Measurements from ENCODE around the gene GRHL1.
"Not testable (repeated sequence)": the region's sequence is repeated elsewhere in the genome, so short reads cannot be mapped to it uniquely, and the experiment has no call there.

Gene GRHL1

DNA sequence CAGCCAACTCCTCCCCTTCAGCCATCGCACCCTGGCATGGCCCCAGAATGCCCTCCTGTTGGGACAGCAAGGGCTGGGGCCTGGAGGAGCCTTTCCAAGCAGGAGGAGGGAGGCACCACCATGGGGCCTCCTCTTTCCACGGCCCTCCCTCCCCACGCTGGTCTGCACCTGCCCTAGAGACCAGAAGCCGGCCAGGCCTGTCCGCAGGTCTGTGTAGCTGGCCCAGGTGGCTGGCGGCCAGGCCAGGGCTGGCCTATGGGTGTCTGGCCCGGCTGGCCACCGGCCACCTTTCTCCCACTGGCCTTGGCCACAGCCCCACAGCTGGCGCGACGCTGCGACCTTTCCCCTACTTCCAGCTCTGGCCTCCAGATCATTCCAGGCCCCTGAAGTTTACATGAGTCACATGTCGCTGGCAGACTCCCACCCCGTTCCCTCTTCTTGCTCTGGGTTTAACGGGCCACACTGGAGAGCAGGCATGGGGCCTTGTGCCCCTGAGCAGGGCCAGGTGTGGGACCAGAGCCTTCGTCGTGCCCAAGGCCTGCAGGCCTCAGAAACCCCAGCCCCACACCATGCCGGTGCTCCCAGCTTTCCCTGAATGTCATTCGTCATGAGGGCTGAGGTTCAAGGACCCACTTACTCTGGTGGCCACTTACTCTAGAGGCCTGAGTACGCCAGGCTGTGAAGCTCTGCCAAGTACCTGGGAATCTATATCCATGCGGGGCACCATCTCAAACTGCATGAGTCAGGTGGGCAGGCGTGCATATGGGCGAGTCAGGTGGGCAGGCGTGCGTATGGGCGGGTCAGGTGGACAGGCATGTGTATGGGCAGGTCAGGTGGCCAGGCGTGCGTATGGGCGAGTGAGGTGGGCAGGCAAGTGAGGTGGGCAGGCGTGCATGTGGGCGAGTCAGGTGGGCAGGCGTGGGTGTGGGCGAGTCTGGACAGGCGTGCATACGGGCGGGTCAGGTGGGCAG lies 58.6 kb downstream of the GRHL1 start:
- no peak for DNase-seq (ENCODE audit: low read depth)

DNA sequence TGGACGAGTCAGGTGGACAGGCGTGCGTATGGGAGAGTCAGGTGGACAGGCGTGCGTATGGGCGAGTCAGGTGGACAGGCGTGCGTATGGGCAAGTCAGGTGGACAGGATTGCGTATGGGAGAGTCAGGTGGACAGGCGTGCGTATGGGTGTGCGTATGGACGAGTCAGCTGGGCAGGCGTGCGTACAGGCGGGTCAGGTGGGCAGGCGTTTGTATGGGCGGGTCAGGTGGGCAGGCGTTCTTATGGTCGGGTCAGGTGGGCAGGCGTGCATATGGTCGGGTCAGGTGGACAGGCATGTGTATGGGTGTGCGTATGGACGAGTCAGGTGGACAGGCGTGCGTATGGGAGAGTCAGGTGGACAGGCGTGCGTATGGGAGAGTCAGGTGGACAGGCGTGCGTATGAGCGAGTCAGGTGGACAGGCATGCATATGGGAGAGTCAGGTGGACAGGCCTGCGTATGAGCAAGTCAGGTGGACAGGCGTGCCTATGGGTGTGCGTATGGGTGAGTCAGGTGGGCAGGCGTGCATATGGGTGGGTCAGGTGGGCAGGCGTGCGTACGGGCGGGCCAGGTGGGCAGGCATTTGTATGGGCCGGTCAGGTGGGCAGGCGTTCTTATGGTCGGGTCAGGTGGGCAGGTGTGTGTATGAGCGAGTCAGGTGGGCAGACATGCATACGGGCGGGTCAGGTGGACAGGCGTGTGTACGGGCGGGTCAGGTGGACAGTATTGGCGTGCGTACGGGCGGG lies 59.5 kb downstream of the GRHL1 start:
- not testable (repeated sequence) for DNase-seq (ENCODE audit: low read depth)

DNA sequence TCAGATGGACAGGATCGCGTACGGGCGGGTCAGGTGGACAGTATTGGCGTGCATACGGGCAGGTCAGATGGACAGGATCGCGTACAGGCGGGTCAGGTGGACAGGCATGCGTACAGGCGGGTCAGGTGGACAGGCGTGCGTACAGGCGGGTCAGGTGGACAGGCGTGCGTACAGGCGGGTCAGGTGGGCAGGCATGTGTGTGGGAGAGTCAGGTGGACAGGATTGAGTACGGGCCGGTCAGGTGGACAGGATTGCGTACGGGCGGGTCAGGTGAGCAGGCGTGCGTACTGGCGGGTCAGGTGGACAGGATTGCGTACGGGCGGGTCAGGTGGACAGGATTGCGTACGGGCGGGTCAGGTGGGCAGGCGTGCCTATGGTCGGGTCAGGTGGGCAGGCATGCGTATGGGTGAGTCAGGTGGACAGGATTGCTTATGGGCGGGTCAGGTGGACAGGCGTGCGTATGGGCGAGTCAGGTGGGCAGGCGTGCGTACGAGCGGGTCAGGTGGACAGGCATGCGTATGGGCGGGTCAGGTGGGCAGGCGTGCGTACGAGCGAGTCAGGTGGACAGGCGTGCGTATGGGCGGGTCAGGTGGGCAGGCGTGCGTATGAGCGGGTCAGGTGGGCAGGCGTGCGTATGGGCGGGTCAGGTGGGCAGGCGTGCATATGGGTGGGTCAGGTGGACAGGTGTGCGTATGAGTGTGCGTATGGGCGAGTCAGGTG lies 60.3 kb downstream of the GRHL1 start:
- not testable (repeated sequence) for DNase-seq (ENCODE audit: low read depth)

DNA sequence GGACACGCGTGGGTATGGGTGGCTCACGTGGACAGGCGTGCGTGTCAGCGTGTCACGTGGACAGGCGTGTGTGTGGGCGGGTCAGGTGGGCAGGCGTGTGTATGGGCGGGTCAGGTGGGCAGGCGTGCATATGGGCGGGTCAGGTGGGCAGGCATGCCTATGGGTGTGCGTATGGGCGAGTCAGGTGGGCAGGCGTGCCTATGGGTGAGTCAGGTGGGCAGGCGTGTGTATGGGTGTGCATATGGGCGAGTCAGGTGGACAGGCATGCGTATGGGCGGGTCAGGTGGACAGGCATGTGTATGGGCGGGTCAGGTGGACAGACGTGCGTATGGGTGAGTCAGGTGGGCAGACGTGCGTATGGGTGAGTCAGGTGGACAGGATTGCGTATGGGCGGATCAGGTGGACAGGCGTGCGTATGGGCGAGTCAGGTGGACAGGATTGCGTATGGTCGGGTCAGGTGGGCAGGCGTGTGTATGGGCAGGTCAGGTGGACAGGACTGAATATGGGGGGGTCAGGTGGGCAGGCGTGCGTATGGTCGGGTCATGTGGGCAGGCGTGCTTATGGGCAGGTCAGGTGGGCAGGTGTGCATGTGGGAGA lies 61.0 kb downstream of the GRHL1 start:
- not testable (repeated sequence) for DNase-seq (ENCODE audit: low read depth)

DNA sequence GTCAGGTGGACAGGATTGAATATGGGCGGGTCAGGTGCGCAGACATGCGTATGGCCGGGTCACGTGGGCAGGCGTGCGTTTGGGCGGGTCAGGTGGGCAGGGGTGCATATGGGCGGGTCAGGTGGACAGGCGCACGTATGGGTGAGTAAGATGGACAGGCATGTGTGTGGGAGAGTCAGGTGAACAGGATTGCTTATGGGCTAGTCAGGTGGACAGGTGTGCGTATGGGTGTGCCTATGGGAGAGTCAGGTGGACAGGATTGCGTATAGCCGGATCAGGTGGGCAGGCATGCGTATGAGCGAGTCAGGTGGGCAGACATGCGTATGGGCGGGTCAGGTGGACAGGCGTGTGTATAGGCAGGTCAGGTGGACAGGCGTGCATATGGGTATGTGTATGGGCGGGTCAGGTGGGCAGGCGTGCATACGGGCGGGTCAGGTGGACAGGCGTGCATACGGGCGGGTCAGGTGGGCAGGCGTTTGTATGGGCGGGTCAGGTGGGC lies 61.5 kb downstream of the GRHL1 start:
- no peak for DNase-seq (ENCODE audit: low read depth)

DNA sequence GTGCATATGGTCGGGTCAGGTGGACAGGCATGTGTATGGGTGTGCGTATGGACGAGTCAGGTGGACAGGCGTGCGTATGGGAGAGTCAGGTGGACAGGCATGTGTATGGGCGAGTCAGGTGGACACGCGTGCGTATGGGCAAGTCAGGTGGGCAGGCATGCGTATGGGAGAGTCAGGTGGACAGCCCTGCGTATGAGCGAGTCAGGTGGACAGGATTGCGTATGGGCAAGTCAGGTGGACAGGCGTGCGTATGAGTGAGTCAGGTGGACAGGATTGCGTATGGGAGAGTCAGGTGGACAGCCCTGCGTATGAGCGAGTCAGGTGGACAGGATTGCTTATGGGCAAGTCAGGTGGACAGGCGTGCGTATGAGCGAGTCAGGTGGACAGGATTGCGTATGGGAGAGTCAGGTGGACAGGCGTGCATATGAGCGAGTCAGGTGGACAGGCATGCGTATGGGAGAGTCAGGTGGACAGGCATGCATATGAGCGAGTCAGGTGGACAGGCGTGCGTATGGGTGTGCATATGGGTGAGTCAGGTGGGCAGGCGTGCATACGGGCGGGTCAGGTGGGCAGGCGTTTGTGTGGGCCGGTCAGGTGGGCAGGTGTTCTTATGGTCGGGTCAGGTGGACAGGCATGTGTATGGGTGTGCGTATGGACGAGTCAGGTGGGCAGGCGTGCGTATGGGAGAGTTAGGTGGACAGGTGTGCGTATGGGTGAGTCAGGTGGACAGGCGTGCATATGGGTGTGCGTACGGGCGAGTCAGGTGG lies 62.3 kb downstream of the GRHL1 start:
- DNase-seq (ENCODE audit: low read depth), result not testable (repeated sequence)

DNA sequence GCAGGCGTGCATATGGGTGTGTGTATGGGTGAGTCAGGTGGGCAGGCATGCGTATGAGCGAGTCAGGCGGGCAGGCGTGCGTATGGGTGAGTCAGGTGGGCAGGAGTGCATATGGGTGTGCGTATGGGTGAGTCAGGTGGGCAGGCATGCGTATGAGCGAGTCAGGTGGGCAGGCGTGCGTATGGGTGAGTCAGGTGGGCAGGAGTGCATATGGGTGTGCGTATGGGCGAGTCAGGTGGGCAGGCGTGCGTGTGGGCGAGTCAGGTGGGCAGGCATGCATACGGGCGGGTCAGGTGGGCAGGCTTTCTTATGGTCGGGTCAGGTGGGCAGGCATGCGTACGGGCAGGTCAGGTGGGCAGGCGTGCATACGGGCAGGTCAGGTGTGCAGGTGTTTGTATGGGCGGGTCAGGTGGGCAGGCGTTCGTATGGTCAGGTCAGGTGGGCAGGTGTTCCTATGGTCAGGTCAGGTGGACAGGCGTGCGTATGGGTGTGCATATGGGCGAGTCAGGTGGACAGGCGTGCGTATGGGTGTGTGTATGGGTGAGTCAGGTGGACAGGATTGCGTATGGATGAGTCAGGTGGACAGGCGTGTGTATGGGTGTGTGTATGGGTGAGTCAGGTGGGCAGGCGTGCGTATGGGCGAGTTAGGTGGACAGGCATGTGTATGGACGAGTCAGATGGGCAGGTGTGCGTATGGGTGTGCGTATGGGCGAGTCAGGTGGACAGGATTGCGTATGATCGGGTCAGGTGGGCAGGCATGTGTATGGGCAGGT lies 63.1 kb downstream of the GRHL1 start:
- no peak for DNase-seq (ENCODE audit: low read depth)

DNA sequence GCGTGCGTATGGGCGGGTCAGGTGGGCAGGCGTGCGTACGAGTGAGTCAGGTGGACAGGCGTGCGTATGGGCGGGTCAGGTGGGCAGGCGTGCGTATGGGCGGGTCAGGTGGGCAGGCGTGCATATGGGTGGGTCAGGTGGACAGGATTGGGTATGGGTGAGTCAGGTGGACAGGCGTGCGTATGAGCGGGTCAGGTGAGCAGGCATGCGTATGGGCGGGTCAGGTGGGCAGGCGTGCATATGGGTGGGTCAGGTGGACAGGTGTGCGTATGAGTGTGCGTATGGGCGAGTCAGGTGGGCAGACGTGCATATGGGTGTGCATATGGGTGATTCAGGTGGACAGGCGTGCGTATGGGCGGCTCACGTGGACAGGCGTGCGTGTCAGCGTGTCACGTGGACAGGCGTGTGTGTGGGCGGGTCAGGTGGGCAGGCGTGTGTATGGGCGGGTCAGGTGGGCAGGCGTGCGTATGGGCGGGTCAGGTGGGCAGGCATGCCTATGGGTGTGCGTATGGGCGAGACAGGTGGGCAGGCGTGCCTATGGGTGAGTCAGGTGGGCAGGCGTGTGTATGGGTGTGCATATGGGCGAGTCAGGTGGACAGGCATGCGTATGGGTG lies 64.0 kb downstream of the GRHL1 start:
- not testable (repeated sequence) for DNase-seq (ENCODE audit: low read depth)

DNA sequence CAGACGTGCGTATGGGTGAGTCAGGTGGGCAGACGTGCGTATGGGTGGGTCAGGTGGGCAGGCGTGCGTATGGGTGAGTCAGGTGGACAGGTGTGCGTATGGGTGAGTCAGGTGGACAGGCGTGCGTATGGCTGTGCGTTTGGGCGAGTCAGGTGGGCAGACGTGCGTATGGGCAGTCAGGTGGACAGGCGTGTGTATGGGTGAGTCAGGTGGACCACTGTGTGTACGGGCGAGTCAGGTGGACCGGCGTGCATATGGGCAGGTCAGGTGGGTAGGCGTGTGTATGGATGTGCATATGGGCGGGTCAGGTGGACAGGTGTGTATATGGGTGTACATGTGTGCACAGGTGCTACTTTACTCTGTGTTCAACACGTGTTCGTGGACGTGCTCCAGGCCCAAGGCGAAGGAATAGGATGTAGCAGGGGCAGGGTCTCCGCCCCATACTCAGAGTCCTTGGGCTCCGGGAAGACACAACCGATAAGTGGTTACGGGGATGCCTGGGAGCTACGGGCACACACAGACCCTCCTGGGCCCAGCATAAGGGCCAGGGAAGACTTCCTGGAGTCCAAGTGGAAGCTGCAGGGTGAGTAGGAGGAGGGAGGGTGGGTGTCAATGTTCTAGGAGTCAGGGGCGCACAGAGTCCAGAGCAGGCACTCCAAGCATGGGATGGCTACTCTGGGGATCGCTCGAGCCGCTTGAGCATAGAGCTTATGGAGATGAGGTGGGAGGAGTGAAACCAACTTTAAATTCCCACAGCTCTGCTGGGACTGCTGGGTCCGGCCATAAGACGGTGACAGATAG lies 64.7 kb downstream of the GRHL1 start:
- no peak for DNase-seq (ENCODE audit: low read depth)

DNA sequence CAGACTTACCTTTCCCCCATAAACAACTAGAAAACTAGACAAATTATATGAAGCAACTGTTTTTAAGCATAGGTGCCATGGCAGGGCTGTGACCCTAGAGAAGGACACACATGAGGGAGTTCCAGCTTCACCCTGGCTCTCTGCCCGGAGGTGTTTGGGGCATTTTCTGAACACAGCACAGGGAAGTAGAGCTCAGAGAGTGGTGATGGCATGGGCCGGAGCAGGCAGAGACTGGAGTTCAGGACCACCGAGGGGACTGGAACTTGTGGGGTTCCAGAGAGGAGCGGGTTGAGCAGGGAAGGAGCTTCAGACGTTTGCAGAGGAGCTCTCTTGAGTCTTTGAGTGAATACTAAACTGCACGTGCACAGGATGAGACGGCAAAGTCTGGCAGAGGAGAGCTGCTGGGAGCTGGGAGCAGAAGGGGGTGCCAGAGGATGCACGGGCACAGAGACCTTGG lies 65.3 kb downstream of the GRHL1 start:
- DNase-seq (ENCODE audit: low read depth), result no peak

DNA sequence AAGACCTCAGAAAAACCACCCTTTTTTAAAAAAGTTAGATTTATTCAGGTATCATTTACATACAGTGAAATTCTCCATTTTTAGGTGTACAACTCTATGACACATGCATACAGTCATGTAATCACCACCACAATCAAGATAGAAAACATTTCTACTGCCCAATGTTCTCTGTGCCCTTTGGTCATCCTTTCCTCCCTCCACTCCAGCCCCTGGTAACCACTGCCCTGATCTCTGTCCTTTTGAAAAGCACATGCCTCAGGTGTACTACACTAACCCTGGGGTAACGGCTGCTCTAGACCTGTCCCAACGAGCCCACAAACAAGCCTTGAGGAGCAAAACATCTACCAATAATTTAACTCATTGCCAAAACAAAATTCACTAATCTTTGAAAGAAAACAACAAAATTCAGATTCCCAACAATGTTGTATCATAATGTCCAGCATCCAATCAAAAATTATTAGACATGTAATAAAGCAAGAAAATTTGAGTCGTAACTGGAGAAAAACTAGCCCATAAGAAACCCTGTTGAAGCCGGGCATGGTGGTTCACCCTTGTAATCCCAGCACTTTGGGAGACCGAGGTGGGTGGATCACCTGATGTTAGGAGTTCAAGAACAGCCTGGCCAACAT lies 65.9 kb downstream of the GRHL1 start:
- no peak for DNase-seq (ENCODE audit: low read depth)

DNA sequence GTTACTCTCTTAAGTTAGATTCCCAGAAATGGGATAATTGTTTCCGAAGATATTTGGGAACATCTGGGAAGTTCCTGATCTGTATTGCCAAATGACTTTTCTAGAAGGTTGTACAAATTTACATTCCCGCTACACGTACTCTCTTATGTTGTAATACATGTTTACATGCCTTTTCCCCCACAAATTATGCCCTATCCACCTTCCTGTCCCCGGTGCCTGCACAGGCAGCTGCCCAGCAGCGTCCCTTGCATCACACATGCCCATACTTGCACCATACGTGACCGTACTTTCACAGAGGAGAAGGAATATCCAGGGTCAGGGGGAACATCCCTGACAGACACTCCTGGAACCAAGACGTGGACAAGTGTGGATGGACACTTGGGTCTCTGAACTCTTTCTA lies 67.7 kb downstream of the GRHL1 start:
- DNase-seq (ENCODE audit: low read depth), result no peak

DNA sequence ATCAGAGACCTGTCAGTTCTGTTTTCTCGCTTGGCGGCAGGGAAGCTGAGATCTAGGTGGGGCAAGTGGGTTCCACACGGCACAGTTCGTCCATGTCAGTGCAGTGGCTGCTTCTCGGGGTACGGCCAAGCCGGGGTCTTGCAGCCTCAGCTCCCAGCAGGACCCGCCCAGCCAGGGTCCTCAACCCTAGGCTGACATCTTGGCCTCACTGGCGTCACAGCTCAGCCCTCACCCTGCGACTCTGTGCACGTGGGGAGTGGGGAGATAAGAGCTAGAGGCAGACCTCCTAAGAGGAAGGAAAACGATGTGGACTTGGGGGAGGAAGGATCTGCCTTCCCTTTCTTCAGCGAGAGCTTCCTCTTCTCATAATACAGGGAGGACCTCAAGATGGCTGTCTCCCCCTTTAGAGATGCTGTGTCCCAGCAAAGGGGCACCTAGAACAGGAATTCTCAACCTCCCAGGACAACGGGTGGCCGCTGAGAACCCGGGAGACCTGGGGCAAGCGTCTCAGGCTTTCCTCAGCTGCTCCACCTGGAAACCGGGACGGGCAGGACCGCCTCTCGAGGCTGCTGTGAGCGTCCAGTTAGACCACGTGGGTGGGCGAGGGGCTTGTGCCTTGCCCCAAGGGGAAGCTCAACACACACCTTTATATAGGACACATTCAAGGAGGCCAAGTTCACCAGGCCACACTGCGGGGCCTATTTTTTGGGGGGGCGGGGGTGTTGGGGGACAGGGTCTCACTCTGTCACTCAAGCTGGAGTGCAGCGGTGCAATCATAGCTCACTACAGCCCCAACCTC lies 68.3 kb downstream of the GRHL1 start:
- no peak for DNase-seq (ENCODE audit: low read depth)

DNA sequence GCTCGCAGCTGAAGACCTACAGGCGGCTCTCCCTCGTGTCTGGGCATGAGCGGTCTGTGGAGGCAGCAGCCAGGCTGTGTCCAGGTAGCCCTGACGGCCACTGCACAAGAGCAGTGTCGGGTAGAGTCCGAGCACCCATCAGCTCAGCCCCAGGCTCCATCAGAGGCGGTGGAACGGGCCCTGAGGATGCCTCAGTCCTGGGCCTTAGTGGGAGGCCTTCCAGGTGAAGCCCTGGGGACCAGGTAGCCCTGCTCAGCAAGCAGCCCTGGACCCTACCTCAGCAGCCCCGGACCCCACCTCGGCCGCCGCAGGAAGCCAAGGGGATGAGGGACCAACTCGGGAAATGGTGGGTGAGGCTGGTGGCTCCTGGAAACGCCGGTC lies 70.5 kb downstream of the GRHL1 start:
- DNase-seq (ENCODE audit: low read depth), result no peak

DNA sequence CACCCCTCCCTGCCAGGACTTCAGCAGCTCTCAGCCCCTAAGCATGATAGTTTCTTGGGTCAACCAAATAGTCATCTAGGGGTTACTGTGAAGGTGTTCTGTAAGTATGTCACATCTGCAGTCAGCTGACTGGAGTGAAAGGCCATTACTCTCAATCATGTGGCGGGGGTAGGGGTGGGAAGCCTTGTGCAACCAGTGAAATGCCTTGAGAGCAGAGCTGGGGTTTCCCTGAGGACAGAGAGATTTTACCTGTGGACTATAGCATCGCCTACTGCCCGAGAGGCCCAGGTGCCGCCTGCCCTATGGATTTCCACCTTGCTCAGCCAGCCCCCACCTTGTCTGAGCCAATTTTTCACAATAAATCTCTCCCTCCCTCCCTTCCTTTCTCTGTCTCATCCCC lies 71.0 kb downstream of the GRHL1 start:
- no peak for DNase-seq (ENCODE audit: low read depth)

DNA sequence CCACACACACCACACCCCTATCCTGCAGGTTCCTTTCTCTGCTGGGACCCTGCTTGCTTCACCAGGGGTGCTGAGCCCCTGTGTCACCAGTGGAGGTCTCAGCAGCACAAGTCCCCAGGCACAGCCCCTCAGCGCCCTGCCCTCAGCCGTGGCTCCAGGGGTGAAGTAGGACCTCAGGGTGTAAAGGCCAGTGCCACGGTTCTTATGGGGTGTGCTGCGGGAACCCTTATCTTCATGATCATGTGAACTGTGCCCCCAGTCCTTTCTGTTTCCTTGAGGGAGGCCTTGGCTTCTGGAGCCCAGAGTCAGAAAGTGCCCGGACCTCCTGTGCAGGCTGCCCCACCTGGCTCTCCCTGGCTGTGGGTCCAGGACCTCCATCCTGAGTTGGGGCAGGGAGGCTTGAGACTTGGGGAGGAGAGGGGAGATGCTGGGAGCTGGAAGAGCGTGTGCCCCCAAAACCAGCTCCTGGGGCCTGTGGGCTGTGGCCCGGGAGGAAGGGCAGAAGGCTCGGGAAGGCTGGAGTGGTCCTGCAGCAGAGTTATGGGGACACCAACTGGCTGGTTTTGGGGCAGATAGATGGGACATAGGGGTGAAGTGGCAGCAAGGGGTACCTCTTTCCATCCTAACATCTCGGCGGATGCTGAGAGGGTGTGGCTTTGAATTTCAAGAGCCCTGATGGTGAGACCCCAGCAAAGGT lies 71.6 kb downstream of the GRHL1 start:
- no peak for DNase-seq (ENCODE audit: low read depth)

Measured in activated T-cell treated with anti-CD3 and anti-CD28 coated beads for 48 hours (primary cell).